Activated T-cell treated with anti-CD3 and anti-CD28 coated beads for 1 hour (primary cell): ENCODE measurements around the gene KIRREL3.
A peak's percentile ranks its signal among the peaks of the same experiment; 100 is the strongest.

Source experiments
- DNase-seq: peaks from one replicate; pipeline ENCODE4 v3.0.0-alpha.2; 2020; ENCODE audit warnings: low read depth

Gene KIRREL3

GRCh38 chr11:126483621-126484195, 516.9 kb downstream of the KIRREL3 start:
- DNase-seq = no peak

GRCh38 chr11:126482586-126483108, 517.9 kb downstream of the KIRREL3 start:
- no peak for DNase-seq

GRCh38 chr11:126481303-126481680, 519.3 kb downstream of the KIRREL3 start:
- no peak for DNase-seq

- DNase-seq = peak; percentile 36
Observed at GRCh38 chr11:126480410-126481302, 519.9 kb downstream of the KIRREL3 start.

- DNase-seq = no peak
Observed at GRCh38 chr11:126480015-126480409, 520.6 kb downstream of the KIRREL3 start.

- DNase-seq = no peak
Observed at GRCh38 chr11:126479178-126479930, 521.2 kb downstream of the KIRREL3 start.

GRCh38 chr11:126478466-126478865, 522.1 kb downstream of the KIRREL3 start:
- no peak for DNase-seq

- DNase-seq = no peak
Observed at GRCh38 chr11:126477535-126478305, 522.9 kb downstream of the KIRREL3 start.

GRCh38 chr11:126476977-126477376, 523.6 kb downstream of the KIRREL3 start:
- DNase-seq = no peak

GRCh38 chr11:126476266-126476924, 524.2 kb downstream of the KIRREL3 start:
- no peak for DNase-seq

- no peak for DNase-seq
Observed at GRCh38 chr11:126475014-126475991, 525.3 kb downstream of the KIRREL3 start.

GRCh38 chr11:126474220-126474619, 526.4 kb downstream of the KIRREL3 start:
- DNase-seq = no peak

- DNase-seq = no peak
Observed at GRCh38 chr11:126473269-126473668, 527.3 kb downstream of the KIRREL3 start.

GRCh38 chr11:126469311-126469710, 531.3 kb downstream of the KIRREL3 start:
- no peak for DNase-seq

GRCh38 chr11:126468102-126468521, 532.5 kb downstream of the KIRREL3 start:
- no peak for DNase-seq

GRCh38 chr11:126467471-126467870, 533.1 kb downstream of the KIRREL3 start:
- DNase-seq = no peak

- no peak for DNase-seq
Observed at GRCh38 chr11:126467046-126467370, 533.6 kb downstream of the KIRREL3 start.

- no peak for DNase-seq
Observed at GRCh38 chr11:126466236-126467045, 534.1 kb downstream of the KIRREL3 start.

- DNase-seq = no peak
Observed at GRCh38 chr11:126465573-126466188, 534.9 kb downstream of the KIRREL3 start.
